B cell (primary cell): ENCODE data around the gene DUSP15.

Experiments used
- CTCF ChIP-seq: fragments of 200-600 bp; IDR thresholded peaks from one replicate; pipeline ENCODE4 v1.8.0; 2022; ENCODE audit warnings: antibody characterized with exemption, mild to moderate bottlenecking
- EZH2 ChIP-seq: IDR thresholded peaks from 2 replicates; pipeline ENCODE4 v1.6.1; 2012; ENCODE audit warnings: borderline replicate concordance, low read depth, mild to moderate bottlenecking, moderate library complexity, low read length; ENCODE audit not compliant: insufficient read depth, poor library complexity, severe bottlenecking

- no peak for TF ChIP-seq CTCF
- TF ChIP-seq EZH2, result no peak
These were observed 20.9 kb downstream of the DUSP15 start for GRCh38 chr20:31849306-31849930.
